ENCODE measurements around the gene RPL7A. TPM values are rescaled to one million over a fixed set of nuclear protein-coding genes. Genes with fewer than 3 reads are reported as not detected.

RPL7A gene
- total RNA-seq, 1 donor from 2014 or later, result 1,772 TPM

- Mint-ChIP-seq H3K36me3 (ENCODE audit: unreplicated experiment) (no peaks in the 10 kb centered on the region), H3K27me3 (ENCODE audit: unreplicated experiment) (peaks cover 11% of the 10 kb centered on the region), H3K27ac (ENCODE audit: unreplicated experiment) (no peak overlapping the region), H3K9me3 (ENCODE audit: unreplicated experiment) (peaks cover 4% of the 10 kb centered on the region), H3K4me1 (ENCODE audit: unreplicated experiment) (peaks cover 14% of the 10 kb centered on the region), H3K4me3 (ENCODE audit: unreplicated experiment) (no peak overlapping the region)
- DNase-seq (ENCODE audit: extremely low spot score, unreplicated experiment), result peak; percentile 85
- no peak for TF ChIP-seq CTCF (IDR thresholded peaks at IDR 0.05)
Measured at GRCh38 chr9:133304477-133305377, 43.3 kb upstream of the RPL7A start.

GRCh38 chr9:133305731-133306130, 42.3 kb upstream of the RPL7A start:
- H3K4me1 Mint-ChIP-seq (ENCODE audit: unreplicated experiment), result peaks cover 14% of the 10 kb centered on the region
- no peak for TF ChIP-seq CTCF (IDR thresholded peaks at IDR 0.05)
- H3K36me3 Mint-ChIP-seq (ENCODE audit: unreplicated experiment), result no peaks in the 10 kb centered on the region
- H3K27me3 Mint-ChIP-seq (ENCODE audit: unreplicated experiment), result peaks cover 14% of the 10 kb centered on the region
- DNase-seq (ENCODE audit: extremely low spot score, unreplicated experiment), result peak; percentile 66
- no peak overlapping the region for H3K4me3 Mint-ChIP-seq (ENCODE audit: unreplicated experiment)
- H3K27ac Mint-ChIP-seq (ENCODE audit: unreplicated experiment), result no peak overlapping the region
- peaks cover 7% of the 10 kb centered on the region for H3K9me3 Mint-ChIP-seq (ENCODE audit: unreplicated experiment)

- Mint-ChIP-seq H3K27ac (ENCODE audit: unreplicated experiment) (no peak overlapping the region), H3K4me1 (ENCODE audit: unreplicated experiment) (peaks cover 14% of the 10 kb centered on the region), H3K36me3 (ENCODE audit: unreplicated experiment) (no peaks in the 10 kb centered on the region), H3K4me3 (ENCODE audit: unreplicated experiment) (no peak overlapping the region), H3K27me3 (ENCODE audit: unreplicated experiment) (peaks cover 14% of the 10 kb centered on the region), H3K9me3 (ENCODE audit: unreplicated experiment) (peaks cover 7% of the 10 kb centered on the region)
- TF ChIP-seq CTCF (IDR thresholded peaks at IDR 0.05), result no peak
- peak; percentile 70 for DNase-seq (ENCODE audit: extremely low spot score, unreplicated experiment)
Measured at GRCh38 chr9:133306242-133307204, 41.5 kb upstream of the RPL7A start.

- no peak for TF ChIP-seq CTCF (IDR thresholded peaks at IDR 0.05)
- no peaks in the 10 kb centered on the region for H3K36me3 Mint-ChIP-seq (ENCODE audit: unreplicated experiment)
- H3K9me3 Mint-ChIP-seq (ENCODE audit: unreplicated experiment), result peaks cover 7% of the 10 kb centered on the region
- no peak overlapping the region for H3K27ac Mint-ChIP-seq (ENCODE audit: unreplicated experiment)
- no peak for DNase-seq (ENCODE audit: extremely low spot score, unreplicated experiment)
- no peak overlapping the region for H3K4me3 Mint-ChIP-seq (ENCODE audit: unreplicated experiment)
- peaks cover 8% of the 10 kb centered on the region for H3K27me3 Mint-ChIP-seq (ENCODE audit: unreplicated experiment)
- H3K4me1 Mint-ChIP-seq (ENCODE audit: unreplicated experiment), result peaks cover 14% of the 10 kb centered on the region
Measured at GRCh38 chr9:133307301-133307700, 40.7 kb upstream of the RPL7A start.

Data from osteocyte (in vitro differentiated cells).